ENCODE measurements around the gene PLD6.

DNA sequence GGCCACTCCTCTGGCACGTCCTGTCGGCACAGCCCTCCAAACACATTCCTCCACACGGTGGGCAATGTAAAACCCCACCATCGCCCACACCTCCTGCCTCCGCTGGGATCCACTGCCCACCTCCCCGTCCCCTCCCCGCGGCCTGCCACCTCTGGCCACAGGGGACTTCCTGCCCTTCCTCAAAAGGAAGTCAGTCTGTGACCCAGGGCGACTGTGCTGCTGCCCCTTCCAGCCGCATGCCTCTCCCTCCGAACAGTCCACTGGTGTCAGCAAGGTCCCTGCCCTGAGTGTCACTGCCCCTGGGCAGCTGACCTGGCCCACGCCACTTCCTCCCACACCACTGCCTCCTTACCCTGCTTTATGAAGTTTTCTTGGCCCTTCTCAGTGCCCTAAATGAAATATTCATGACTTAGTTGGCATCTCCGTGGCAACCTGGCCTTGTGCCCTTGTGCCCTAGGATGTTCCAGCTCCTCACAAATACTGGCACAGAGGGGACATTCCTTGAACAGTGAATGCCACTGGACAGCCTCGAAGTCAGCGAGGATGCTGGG lies 2.0 kb downstream of the PLD6 start:
- TF ChIP-seq POLR2A (IDR thresholded peaks at IDR 0.05), result no peak
- TF ChIP-seq, protein P1, sequence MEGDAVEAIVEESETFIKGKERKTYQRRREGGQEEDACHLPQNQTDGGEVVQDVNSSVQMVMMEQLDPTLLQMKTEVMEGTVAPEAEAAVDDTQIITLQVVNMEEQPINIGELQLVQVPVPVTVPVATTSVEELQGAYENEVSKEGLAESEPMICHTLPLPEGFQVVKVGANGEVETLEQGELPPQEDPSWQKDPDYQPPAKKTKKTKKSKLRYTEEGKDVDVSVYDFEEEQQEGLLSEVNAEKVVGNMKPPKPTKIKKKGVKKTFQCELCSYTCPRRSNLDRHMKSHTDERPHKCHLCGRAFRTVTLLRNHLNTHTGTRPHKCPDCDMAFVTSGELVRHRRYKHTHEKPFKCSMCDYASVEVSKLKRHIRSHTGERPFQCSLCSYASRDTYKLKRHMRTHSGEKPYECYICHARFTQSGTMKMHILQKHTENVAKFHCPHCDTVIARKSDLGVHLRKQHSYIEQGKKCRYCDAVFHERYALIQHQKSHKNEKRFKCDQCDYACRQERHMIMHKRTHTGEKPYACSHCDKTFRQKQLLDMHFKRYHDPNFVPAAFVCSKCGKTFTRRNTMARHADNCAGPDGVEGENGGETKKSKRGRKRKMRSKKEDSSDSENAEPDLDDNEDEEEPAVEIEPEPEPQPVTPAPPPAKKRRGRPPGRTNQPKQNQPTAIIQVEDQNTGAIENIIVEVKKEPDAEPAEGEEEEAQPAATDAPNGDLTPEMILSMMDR (IDR thresholded peaks at IDR 0.05 in 4 of 5, conservative IDR thresholded peaks at IDR 0.05 in 1 of 5), result no peak
